ENCODE data around the gene MRPL10. TPM values are rescaled to one million over a fixed set of nuclear protein-coding genes. Genes with fewer than 3 reads are reported as not detected.

MRPL10 gene
- total RNA-seq, 2 donors from 2014 or later: 56.3 to 65.3 TPM

DNA sequence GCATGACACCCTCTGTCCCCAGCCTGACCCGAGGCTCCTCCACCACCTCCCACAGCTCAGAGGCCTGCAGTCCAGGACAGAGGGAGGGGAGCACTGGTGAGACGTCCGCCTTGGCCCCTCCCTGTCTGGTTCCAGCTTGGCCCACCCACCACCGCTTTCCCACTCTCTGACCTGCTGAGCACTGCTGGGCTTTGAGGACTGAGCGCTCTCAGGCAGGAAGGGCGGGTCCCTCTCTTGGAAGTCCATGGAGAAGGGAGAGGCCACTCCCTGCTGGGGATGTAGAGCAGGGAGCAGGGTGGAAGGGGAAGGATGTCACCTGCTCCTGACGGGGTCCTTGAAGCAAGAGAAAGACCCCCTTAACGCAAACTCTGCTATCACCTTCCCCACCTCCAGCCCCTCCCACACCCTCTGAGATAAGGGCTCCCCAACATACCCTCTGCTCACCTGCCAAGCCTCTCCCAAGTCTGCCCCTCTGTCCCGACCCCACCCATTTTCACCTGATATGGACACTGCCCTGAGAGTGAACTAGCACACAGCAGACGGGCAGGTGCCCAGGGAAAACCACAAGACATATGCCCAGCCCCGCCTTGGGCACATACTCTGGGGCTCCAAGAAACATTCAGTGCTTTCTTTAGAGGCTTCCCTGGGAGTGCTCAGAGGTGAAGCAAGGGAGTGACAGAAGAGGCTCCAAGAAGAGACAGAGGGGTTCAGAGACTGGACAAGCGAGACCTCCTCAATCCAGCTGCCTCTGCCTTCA, 11.1 kb downstream of the MRPL10 start:
- Histone ChIP-seq H3K4me1 (ENCODE audit: control insufficient read depth, insufficient read depth, low read length) (no peaks in the 10 kb centered on the region), H3K27ac (ENCODE audit: low read depth, low read length) (no peak overlapping the region), H3K9ac (ENCODE audit: extremely low read depth, low read length, poor library complexity, severe bottlenecking) (no peak overlapping the region), H3K36me3 (ENCODE audit: control insufficient read depth, insufficient read depth, low read length) (peaks cover 23% of the 10 kb centered on the region), H3K4me3 (ENCODE audit: low read length) (peak overlapping the region; percentile 91), H3K27me3 (ENCODE audit: control insufficient read depth, insufficient read depth, low read length, poor library complexity, severe bottlenecking) (no peaks in the 10 kb centered on the region), H3K9me3 (ENCODE audit: control insufficient read depth, low read length) (no peaks in the 10 kb centered on the region)
- TF ChIP-seq, protein P1, sequence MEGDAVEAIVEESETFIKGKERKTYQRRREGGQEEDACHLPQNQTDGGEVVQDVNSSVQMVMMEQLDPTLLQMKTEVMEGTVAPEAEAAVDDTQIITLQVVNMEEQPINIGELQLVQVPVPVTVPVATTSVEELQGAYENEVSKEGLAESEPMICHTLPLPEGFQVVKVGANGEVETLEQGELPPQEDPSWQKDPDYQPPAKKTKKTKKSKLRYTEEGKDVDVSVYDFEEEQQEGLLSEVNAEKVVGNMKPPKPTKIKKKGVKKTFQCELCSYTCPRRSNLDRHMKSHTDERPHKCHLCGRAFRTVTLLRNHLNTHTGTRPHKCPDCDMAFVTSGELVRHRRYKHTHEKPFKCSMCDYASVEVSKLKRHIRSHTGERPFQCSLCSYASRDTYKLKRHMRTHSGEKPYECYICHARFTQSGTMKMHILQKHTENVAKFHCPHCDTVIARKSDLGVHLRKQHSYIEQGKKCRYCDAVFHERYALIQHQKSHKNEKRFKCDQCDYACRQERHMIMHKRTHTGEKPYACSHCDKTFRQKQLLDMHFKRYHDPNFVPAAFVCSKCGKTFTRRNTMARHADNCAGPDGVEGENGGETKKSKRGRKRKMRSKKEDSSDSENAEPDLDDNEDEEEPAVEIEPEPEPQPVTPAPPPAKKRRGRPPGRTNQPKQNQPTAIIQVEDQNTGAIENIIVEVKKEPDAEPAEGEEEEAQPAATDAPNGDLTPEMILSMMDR (conservative IDR thresholded peaks at IDR 0.05): no peak
- DNase-seq: no peak
- H3K4me3 Mint-ChIP-seq: peak overlapping the region; percentile 87
- H3K27ac Mint-ChIP-seq: no peak overlapping the region
- peaks cover 10% of the 10 kb centered on the region for H3K4me1 Mint-ChIP-seq
- peaks cover 31% of the 10 kb centered on the region for H3K36me3 Mint-ChIP-seq (ENCODE audit: low read depth)
- 80 to 89% methylated on average over 5 to 11 of the region's 12 CpGs for WGBS, 2 experiments (ENCODE audit: insufficient coverage in 1 of 2, insufficient read length in 1 of 2)
- no peaks in the 10 kb centered on the region for H3K9me3 Mint-ChIP-seq
- no peaks in the 10 kb centered on the region for H3K27me3 Mint-ChIP-seq (ENCODE audit: insufficient read depth)

DNA sequence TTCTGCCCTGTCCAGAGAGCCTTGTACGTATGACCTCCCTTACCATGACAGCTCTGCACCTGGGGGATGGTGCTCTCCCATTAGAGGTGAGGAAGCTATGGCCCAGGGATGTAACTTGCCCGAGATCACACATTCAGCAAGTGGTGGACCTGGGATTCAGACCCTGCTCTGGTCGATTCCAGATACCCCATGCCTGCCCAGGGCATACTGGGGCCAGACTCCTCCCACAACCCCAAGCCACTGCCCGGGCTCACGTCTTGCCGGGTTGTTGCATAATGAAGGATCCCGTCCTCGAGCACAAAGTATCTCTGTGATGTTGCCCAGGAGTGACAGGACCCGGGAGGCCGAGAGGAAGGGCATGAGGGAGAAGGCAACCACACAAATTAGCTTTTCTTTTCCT, 11.9 kb downstream of the MRPL10 start:
- DNase-seq: no peak
- Mint-ChIP-seq H3K4me3 (no peak overlapping the region), H3K36me3 (ENCODE audit: low read depth) (peaks cover 29% of the 10 kb centered on the region), H3K9me3 (no peaks in the 10 kb centered on the region), H3K4me1 (peaks cover 10% of the 10 kb centered on the region), H3K27ac (no peak overlapping the region), H3K27me3 (ENCODE audit: insufficient read depth) (no peaks in the 10 kb centered on the region)
- Histone ChIP-seq H3K4me3 (ENCODE audit: low read length) (no peak overlapping the region), H3K4me1 (ENCODE audit: control insufficient read depth, insufficient read depth, low read length) (no peaks in the 10 kb centered on the region), H3K36me3 (ENCODE audit: control insufficient read depth, insufficient read depth, low read length) (peaks cover 23% of the 10 kb centered on the region), H3K27ac (ENCODE audit: low read depth, low read length) (no peak overlapping the region), H3K27me3 (ENCODE audit: control insufficient read depth, insufficient read depth, low read length, poor library complexity, severe bottlenecking) (no peaks in the 10 kb centered on the region), H3K9ac (ENCODE audit: extremely low read depth, low read length, poor library complexity, severe bottlenecking) (no peak overlapping the region), H3K9me3 (ENCODE audit: control insufficient read depth, low read length) (no peaks in the 10 kb centered on the region)
- TF ChIP-seq, protein P1 (conservative IDR thresholded peaks at IDR 0.05): no peak
- 92 to 94% methylated on average over 2 to 10 of the region's 10 CpGs for WGBS, 2 experiments (ENCODE audit: insufficient coverage in 1 of 2, insufficient read length in 1 of 2)

DNA sequence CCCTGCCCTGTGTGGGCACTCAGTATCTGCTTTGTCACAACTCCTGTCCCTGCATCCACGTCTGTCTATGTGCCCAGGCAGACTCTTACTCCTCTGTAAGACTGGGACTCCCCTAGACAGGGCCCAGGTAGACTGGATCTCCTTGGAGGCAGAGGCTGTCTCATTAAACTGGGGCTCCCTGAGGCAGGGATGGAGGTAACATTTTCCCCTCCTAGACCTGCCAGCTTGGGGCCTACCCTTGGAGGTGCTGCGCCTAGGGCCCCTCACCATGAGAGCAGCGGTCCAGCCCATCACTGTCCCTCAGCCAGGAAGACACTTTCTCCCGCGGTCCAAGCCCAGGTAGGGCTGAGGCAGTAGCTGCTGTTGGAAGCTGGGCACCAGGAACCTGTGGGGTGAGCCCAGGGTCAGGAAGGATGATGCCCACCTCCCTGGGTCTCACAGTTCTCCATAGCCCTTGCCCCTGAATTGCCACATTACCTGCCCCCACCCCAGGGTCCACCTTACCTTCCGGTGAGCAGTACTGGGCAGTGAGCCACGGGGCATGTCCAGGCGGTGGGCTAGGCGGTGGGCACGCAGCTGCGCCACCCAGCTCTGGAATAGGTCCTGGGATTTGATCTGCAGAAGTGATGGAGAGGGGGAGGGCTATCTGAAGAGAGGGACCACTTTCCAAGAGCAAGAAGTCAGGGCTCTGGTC, 13.2 kb downstream of the MRPL10 start:
- Histone ChIP-seq H3K4me1 (ENCODE audit: control insufficient read depth, insufficient read depth, low read length) (no peaks in the 10 kb centered on the region), H3K9ac (ENCODE audit: extremely low read depth, low read length, poor library complexity, severe bottlenecking) (no peak overlapping the region), H3K27me3 (ENCODE audit: control insufficient read depth, insufficient read depth, low read length, poor library complexity, severe bottlenecking) (no peaks in the 10 kb centered on the region), H3K9me3 (ENCODE audit: control insufficient read depth, low read length) (no peaks in the 10 kb centered on the region), H3K36me3 (ENCODE audit: control insufficient read depth, insufficient read depth, low read length) (peaks cover 13% of the 10 kb centered on the region), H3K27ac (ENCODE audit: low read depth, low read length) (no peak overlapping the region), H3K4me3 (ENCODE audit: low read length) (no peak overlapping the region)
- Mint-ChIP-seq H3K4me3 (no peak overlapping the region), H3K4me1 (peaks cover 10% of the 10 kb centered on the region), H3K27ac (no peak overlapping the region), H3K36me3 (ENCODE audit: low read depth) (peaks cover 18% of the 10 kb centered on the region), H3K27me3 (ENCODE audit: insufficient read depth) (no peaks in the 10 kb centered on the region), H3K9me3 (no peaks in the 10 kb centered on the region)
- 93 to 94% methylated on average over 6 to 11 of the region's 11 CpGs for WGBS, 2 experiments (ENCODE audit: insufficient coverage in 1 of 2, insufficient read length in 1 of 2)
- TF ChIP-seq, protein P1 (conservative IDR thresholded peaks at IDR 0.05): no peak
- no peak for DNase-seq
